SU-DHL-6 (cell line): ENCODE data around the gene RPS6KA2.

Experiments used
- CTCF ChIP-seq: fragments of 200-600 bp; sonication (generic); IDR thresholded peaks from one replicate; pipeline ENCODE4 v1.5.1; 2017; ENCODE audit warnings: antibody characterized with exemption, mild to moderate bottlenecking, low read length, moderate library complexity; ENCODE audit not compliant: insufficient read depth, poor library complexity, severe bottlenecking
- EZH2phosphoT487 ChIP-seq: fragments of 200-600 bp; sonication (generic), shearing (Covaris generic); conservative IDR thresholded peaks from 2 replicates; pipeline ENCODE4 v1.6.1; 2018; ENCODE audit warnings: mild to moderate bottlenecking, antibody characterized with exemption, low read length, moderate library complexity, mixed read lengths

- TF ChIP-seq CTCF = no peak
- TF ChIP-seq EZH2phosphoT487 = no peak
These were observed 136.2 kb downstream of the RPS6KA2 start for GRCh38 chr6:166490671-166491500.
